Gastrocnemius medialis (tissue), 4 donors: ENCODE measurements around the gene ALPI. TPM values are rescaled to one million over a fixed set of nuclear protein-coding genes. Genes with fewer than 3 reads are reported as not detected.

Experiments used
- ATAC-seq, 2 donors: fragments of 150-250 bp; one replicate each; pipeline ENCODE4 v1.9.1; 2016
- DNase-seq, 2 donors: peaks; one replicate each; pipeline ENCODE4 v3.0.0-alpha.2; 2019
- H3K27ac ChIP-seq, 4 donors: fragments of 200-600 bp; sonication (generic); 1 replicate in 1 of 4; 2 replicates in 3 of 4; pipeline ENCODE4 v1.5.1; 2016 to 2018; ENCODE audit warnings: mild to moderate bottlenecking in 2 of 4, moderate library complexity in 1 of 4
- H3K27me3 ChIP-seq, 3 donors: fragments of 200-600 bp; sonication (generic) in 2 of 3; 1 replicate in 1 of 3; 2 replicates in 2 of 3; pipeline versions ENCODE4 v1.5.1 to v1.6.0; 2016 to 2019; ENCODE audit warnings: mild to moderate bottlenecking in 1 of 3, moderate library complexity in 1 of 3
- H3K36me3 ChIP-seq, 2 donors: fragments of 200-600 bp; sonication (generic) in 1 of 2; one replicate each; pipeline ENCODE4 v1.5.1; 2017 to 2018
- H3K4me1 ChIP-seq, 2 donors: fragments of 200-600 bp; sonication (generic) in 1 of 2; one replicate each; pipeline ENCODE4 v1.5.1; 2016 to 2017; ENCODE audit warnings: mild to moderate bottlenecking in 2 of 2
- H3K4me3 ChIP-seq, 4 donors: fragments of 200-600 bp; sonication (generic) in 3 of 4; 1 replicate in 1 of 4; 2 replicates in 3 of 4; pipeline ENCODE4 v1.5.1; 2016 to 2019; ENCODE audit warnings: mild to moderate bottlenecking in 2 of 4
- H3K9me3 ChIP-seq, 3 donors: fragments of 200-600 bp; sonication (generic) in 2 of 3; 1 replicate in 1 of 3; 2 replicates in 2 of 3; pipeline ENCODE4 v1.5.1; 2016 to 2019
- CTCF ChIP-seq, 5 experiments: fragments of 450-650 bp in 3 of 5; fragments of 200-600 bp in 2 of 5; sonication (generic) in 2 of 5; IDR thresholded peaks in 4 of 5; conservative IDR thresholded peaks in 1 of 5; 1 replicate in 4 of 5; 2 replicates in 1 of 5; pipeline ENCODE4 v1.5.1; 2016 to 2019; ENCODE audit warnings: antibody characterized with exemption in 5 of 5, mild to moderate bottlenecking in 3 of 5, moderate library complexity in 3 of 5
- POLR2A ChIP-seq, 2 donors: fragments of 450-650 bp; IDR thresholded peaks; one replicate each; pipeline ENCODE4 v1.6.1; 2017; ENCODE audit warnings: antibody characterized with exemption in 2 of 2, mild to moderate bottlenecking in 2 of 2, moderate library complexity in 2 of 2
- in situ Hi-C, 4 donors: fragments of 200-750 bp; cut with MboI; loops; one replicate each; pipeline versions ENCODE4 v1.15.0 to v1.8.0; 2017; ENCODE audit warnings: low sequenced_read_pairs in 4 of 4
- intact Hi-C: fragments of 100-400 bp; cut with DNase I; formaldehyde crosslinking; loops from one replicate; pipeline ENCODE4 v1.15.1; 2023; ENCODE audit warnings: low total_unique reads
- total RNA-seq, 4 donors: library from RNA; depleted of rRNA; stranded (reverse); fragments of >200 nt; gene quantifications; one replicate each; pipeline versions ENCODE4 v1.1.0 to v1.2.3, GENCODE V29; 2016

The ALPI gene
- total RNA-seq, 4 donors from 2014 or later: not detected

DNA sequence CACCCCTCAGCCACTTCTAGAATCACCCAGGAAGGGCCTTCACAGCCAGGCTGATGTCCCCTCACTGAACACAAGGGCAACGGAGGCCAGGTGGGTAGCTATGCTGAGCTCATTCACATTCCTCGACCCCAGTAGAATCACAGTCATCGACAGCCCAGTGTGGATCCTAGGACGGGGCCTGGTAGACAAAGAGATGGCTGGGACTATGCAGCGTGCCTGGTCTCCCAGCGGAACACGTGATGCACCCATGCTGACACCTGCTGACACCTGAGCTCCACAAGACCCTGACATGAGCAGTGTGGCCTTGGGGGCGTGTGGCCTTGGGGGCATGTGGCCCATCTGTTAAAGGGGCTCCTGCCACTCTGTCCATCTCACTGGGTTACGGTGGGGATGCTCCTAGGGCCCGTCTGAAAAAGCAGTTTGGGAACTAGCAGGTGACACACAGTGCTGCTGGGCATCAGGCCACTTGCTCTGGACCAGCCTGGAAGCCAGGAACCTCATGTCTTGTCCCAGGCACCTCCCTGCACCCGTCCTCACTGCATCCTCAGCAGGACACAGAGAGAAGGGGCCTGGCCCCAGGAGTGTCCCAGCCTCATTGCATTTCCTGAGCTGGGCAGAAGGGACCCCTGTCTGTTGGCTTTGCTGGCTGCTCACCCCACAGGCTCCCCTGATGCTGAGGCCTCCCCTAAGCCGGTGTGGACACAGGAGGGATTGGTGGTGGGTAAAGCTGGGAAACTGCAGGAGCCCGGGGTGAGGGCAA is 22.0 kb downstream of the ALPI start:
- H3K27me3 ChIP-seq: peaks cover 0 to 5% (median 0%) of the 10 kb centered on the region in 3 donors
- no peak overlapping the region for H3K27ac ChIP-seq
- ATAC-seq: no peak
- no peaks in the 10 kb centered on the region for H3K36me3 ChIP-seq
- in situ Hi-C loops (no loop called here), intact Hi-C loops (no loop called here)
- H3K4me1 ChIP-seq: no peaks in the 10 kb centered on the region
- peak in 1 of 2 donors; percentile 8 for DNase-seq
- H3K4me3 ChIP-seq: no peak overlapping the region
- no peaks in the 10 kb centered on the region for H3K9me3 ChIP-seq
- TF ChIP-seq POLR2A (IDR thresholded peaks at IDR 0.05) (no peak), CTCF (IDR thresholded peaks at IDR 0.05 in 4 of 5, conservative IDR thresholded peaks at IDR 0.05 in 1 of 5) (no peak)

- ATAC-seq (no peak), DNase-seq (no peak)
- Histone ChIP-seq H3K27ac (no peak overlapping the region), H3K9me3 (no peaks in the 10 kb centered on the region), H3K4me3 (no peak overlapping the region), H3K36me3 (no peaks in the 10 kb centered on the region), H3K27me3 (peaks cover 0 to 5% (median 3%) of the 10 kb centered on the region in 3 donors), H3K4me1 (no peaks in the 10 kb centered on the region)
- in situ Hi-C loops (no loop called here), intact Hi-C loops (no loop called here)
- TF ChIP-seq CTCF (IDR thresholded peaks at IDR 0.05 in 4 of 5, conservative IDR thresholded peaks at IDR 0.05 in 1 of 5) (no peak), POLR2A (IDR thresholded peaks at IDR 0.05) (no peak)
Observed at GRCh38 chr2:232478571-232479340, 22.8 kb downstream of the ALPI start.

DNA sequence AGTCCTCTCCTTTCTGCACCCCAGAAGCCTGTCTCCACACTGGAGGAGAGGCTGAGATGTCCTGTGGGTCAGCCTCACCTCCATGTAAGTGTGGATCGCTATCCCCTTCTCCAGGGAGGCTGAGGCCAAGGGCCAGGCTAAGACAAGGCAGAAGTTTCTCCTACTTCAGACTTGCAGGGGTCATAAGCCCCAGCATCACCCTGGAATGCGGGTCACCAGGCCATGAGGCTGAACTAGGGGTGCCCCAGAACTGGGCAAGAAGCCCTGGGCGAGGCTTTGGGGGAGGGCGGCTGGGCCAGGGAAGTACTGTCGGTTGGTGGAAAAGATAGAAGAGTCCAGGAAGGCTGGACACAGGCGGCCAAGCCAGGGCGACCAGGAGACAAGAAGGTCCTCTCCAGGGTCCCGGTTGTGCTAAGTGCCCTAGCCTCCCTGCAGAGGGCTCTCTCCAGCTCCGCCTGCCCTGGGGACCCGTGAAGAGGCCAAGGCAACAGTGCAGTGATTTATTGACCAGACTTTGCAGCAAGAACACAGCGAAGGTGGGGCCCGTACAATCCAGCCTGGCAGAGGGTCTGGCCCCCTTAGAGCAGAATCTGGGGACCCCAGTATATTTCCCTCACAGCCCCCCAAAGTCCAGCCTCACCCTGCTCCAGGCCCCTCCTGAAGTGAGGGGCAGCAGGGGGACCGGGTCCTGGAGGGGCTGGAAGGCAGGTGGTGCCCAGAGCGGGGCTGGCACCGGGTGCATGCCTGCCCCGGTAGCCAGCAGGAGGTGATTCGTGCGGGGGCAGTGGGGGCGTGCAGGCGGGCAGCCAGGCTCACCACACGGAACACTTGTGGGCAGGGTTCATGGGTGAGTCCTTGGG is 23.6 kb downstream of the ALPI start:
- H3K27ac ChIP-seq: no peak overlapping the region
- no peaks in the 10 kb centered on the region for H3K4me1 ChIP-seq
- peaks cover 6 to 13% (median 11%) of the 10 kb centered on the region in 3 donors for H3K27me3 ChIP-seq
- intact Hi-C loops (no loop called here), in situ Hi-C loops (no loop called here)
- TF ChIP-seq CTCF (IDR thresholded peaks at IDR 0.05 in 4 of 5, conservative IDR thresholded peaks at IDR 0.05 in 1 of 5) (no peak), POLR2A (IDR thresholded peaks at IDR 0.05) (no peak)
- DNase-seq (no peak), ATAC-seq (no peak)
- H3K9me3 ChIP-seq: no peaks in the 10 kb centered on the region
- no peak overlapping the region for H3K4me3 ChIP-seq
- H3K36me3 ChIP-seq: no peaks in the 10 kb centered on the region

GRCh38 chr2:232480201-232481190 is 24.5 kb downstream of the ALPI start:
- no peaks in the 10 kb centered on the region for H3K9me3 ChIP-seq
- H3K4me3 ChIP-seq: no peak overlapping the region
- TF ChIP-seq CTCF (IDR thresholded peaks at IDR 0.05 in 4 of 5, conservative IDR thresholded peaks at IDR 0.05 in 1 of 5) (no peak), POLR2A (IDR thresholded peaks at IDR 0.05) (no peak)
- in situ Hi-C loops (no loop called here), intact Hi-C loops (no loop called here)
- H3K27me3 ChIP-seq: peaks cover 15 to 22% (median 20%) of the 10 kb centered on the region in 3 donors
- H3K27ac ChIP-seq: no peak overlapping the region
- DNase-seq (no peak), ATAC-seq (no peak)
- no peaks in the 10 kb centered on the region for H3K4me1 ChIP-seq
- no peaks in the 10 kb centered on the region for H3K36me3 ChIP-seq
